Measurements from ENCODE around the gene NFU1. TPM values are rescaled to one million over a fixed set of nuclear protein-coding genes. Genes with fewer than 3 reads are reported as not detected.

NFU1 gene
- total and polyA plus RNA-seq, 2 of the 13 experiments (the other 11 are each of a cell fraction or from before 2014, with no cell fraction given), result 39.1 to 84.0 TPM

GRCh38 chr2:69436938-69437750 is at the start of gene NFU1 (continued):
- TF ChIP-seq AFF4 (CRISPR knock-in tag; IDR thresholded peaks at IDR 0.05) (no peak; the same call in 1 of the 2 replicates), TEAD3 (CRISPR knock-in tag; optimal IDR thresholded peaks at IDR 0.05; ENCODE audit: borderline replicate concordance) (no peak), TARDBP (CRISPR knock-in tag; IDR thresholded peaks at IDR 0.05) (peak; percentile 76; the same call in 1 of the 2 replicates), RXRB (CRISPR knock-in tag; IDR thresholded peaks at IDR 0.05; ENCODE audit: borderline replicate concordance) (peak; percentile 57; the same call in 1 of the 2 replicates), PAXIP1 (CRISPR knock-in tag; conservative IDR thresholded peaks at IDR 0.05) (peak; percentile 40; the same call in 1 of the 2 replicates), MNT (IDR thresholded peaks at IDR 0.05) (no peak), ARID3A (IDR thresholded peaks at IDR 0.05; ENCODE audit: low read depth, low read length) (no peak), ZNF607 (CRISPR knock-in tag; IDR thresholded peaks at IDR 0.05; ENCODE audit: borderline replicate concordance) (peak; percentile 94), BRCA1 (CRISPR knock-in tag; IDR thresholded peaks at IDR 0.05) (peak; percentile 96), ZNF672 (CRISPR knock-in tag; IDR thresholded peaks at IDR 0.05) (no peak), BRD4 (CRISPR knock-in tag; IDR thresholded peaks at IDR 0.05) (peak; percentile 97), ZNF329 (CRISPR knock-in tag; IDR thresholded peaks at IDR 0.05; ENCODE audit: low read depth) (peak; percentile 91), HMG20A (CRISPR knock-in tag; IDR thresholded peaks at IDR 0.05; ENCODE audit: borderline replicate concordance) (no peak), GRHL1 (CRISPR knock-in tag; conservative IDR thresholded peaks at IDR 0.05) (no peak), ZNF3 (CRISPR knock-in tag; IDR thresholded peaks at IDR 0.05) (no peak), NR2F1 (CRISPR knock-in tag; IDR thresholded peaks at IDR 0.05) (no peak)

Data from HepG2 (cell line).